Loucy (cell line): ENCODE measurements around the gene MYCBP.

Experiments used
- H2AFZ ChIP-seq: fragments of 200-600 bp; sonication (generic); 2 replicates; pipeline ENCODE4 v1.6.0; 2016; ENCODE audit warnings: antibody characterized with exemption, mild to moderate bottlenecking, low read length, moderate library complexity
- H3F3A ChIP-seq: fragments of 200-600 bp; 2 replicates; pipeline ENCODE4 v1.6.0; 2016; ENCODE audit warnings: antibody characterized with exemption, low read depth, mild to moderate bottlenecking
- H3K27me3 ChIP-seq: fragments of 200-600 bp; sonication (generic); 2 replicates; pipeline ENCODE4 v1.6.1; 2014; ENCODE audit warnings: low read length, mild to moderate bottlenecking; ENCODE audit not compliant: insufficient read depth, poor library complexity, severe bottlenecking
- H3K36me3 ChIP-seq: fragments of 200-600 bp; sonication (generic); 2 replicates; pipeline ENCODE4 v1.6.1; 2016; ENCODE audit warnings: low read length; ENCODE audit not compliant: insufficient read depth
- H3K4me1 ChIP-seq: fragments of 200-600 bp; sonication (generic); 2 replicates; pipeline ENCODE4 v1.5.1; 2014; ENCODE audit warnings: low read length, mild to moderate bottlenecking; ENCODE audit not compliant: insufficient read depth, poor library complexity, severe bottlenecking
- H3K4me2 ChIP-seq: fragments of 200-600 bp; sonication (generic); 2 replicates; pipeline ENCODE4 v1.6.0; 2014; ENCODE audit warnings: antibody characterized with exemption, low read length, low read depth, mild to moderate bottlenecking; ENCODE audit not compliant: poor library complexity, severe bottlenecking
- H3K4me3 ChIP-seq: fragments of 200-600 bp; sonication (generic); 2 replicates; pipeline ENCODE4 v1.5.1; 2014; ENCODE audit warnings: low read length, mild to moderate bottlenecking, mixed read lengths; ENCODE audit not compliant: poor library complexity, severe bottlenecking
- H3K79me2 ChIP-seq: fragments of 200-600 bp; sonication (generic); 2 replicates; pipeline ENCODE4 v1.6.1; 2014; ENCODE audit warnings: low read length; ENCODE audit not compliant: insufficient read depth
- H3K9ac ChIP-seq: fragments of 200-600 bp; sonication (generic); 2 replicates; pipeline ENCODE4 v1.6.0; 2014; ENCODE audit warnings: mild to moderate bottlenecking, low read depth, low read length, moderate library complexity; ENCODE audit not compliant: poor library complexity, severe bottlenecking
- H3K9me2 ChIP-seq: fragments of 200-600 bp; sonication (generic); replicated peaks from 2 replicates; pipeline ENCODE4 v1.6.1; 2016; ENCODE audit warnings: low read depth, low read length, mixed read lengths
- H3K9me3 ChIP-seq: fragments of 200-600 bp; sonication (generic); 2 replicates; pipeline ENCODE4 v1.6.1; 2014; ENCODE audit warnings: mild to moderate bottlenecking, antibody characterized with exemption, low read length, low read depth; ENCODE audit not compliant: insufficient read depth
- H4K20me1 ChIP-seq: fragments of 200-600 bp; sonication (generic); 2 replicates; pipeline ENCODE4 v1.6.0; 2014; ENCODE audit warnings: antibody characterized with exemption, low read length, mild to moderate bottlenecking; ENCODE audit not compliant: insufficient read depth, poor library complexity, severe bottlenecking
- EZH2phosphoT487 ChIP-seq: fragments of 200-600 bp; IDR thresholded peaks from 2 replicates; pipeline ENCODE4 v1.6.1; 2018; ENCODE audit warnings: antibody characterized with exemption, mild to moderate bottlenecking, moderate library complexity, borderline replicate concordance
- TF ChIP-seq, protein P1 (sequence below): fragments of 200-600 bp; sonication (generic); conservative IDR thresholded peaks from 2 replicates; pipeline ENCODE4 v1.5.1; 2014; ENCODE audit warnings: mild to moderate bottlenecking, antibody characterized with exemption, low read length

The MYCBP gene

DNA sequence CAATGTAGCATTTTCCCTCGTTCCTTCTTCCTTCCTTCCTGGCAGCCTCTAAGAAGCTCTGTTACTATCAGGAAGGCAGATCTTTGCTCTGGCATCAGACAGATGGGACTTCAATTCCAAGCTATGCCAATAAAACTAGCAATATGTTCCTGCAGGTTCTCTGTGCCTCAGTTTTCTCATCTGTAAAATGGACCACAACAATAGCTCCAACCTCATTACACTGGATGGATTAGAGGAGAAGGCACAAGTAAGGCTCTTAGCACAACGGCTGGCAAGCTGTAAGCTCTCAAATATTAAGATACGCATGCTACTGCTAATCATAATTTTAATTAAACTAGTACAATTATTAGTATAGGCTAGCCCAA, 40.8 kb downstream of the MYCBP start:
- H3K27me3 ChIP-seq, result no peaks in the 10 kb centered on the region
- H3K9ac ChIP-seq, result no peak overlapping the region
- no peaks in the 10 kb centered on the region for H4K20me1 ChIP-seq
- no peaks in the 10 kb centered on the region for H3K9me2 ChIP-seq
- H3K4me3 ChIP-seq, result no peak overlapping the region
- no peaks in the 10 kb centered on the region for H3K79me2 ChIP-seq
- no peaks in the 10 kb centered on the region for H3K9me3 ChIP-seq
- no peaks in the 10 kb centered on the region for H3K4me1 ChIP-seq
- H3K36me3 ChIP-seq, result peaks cover 2% of the 10 kb centered on the region; the same call in 1 of the 2 replicates
- H3F3A ChIP-seq, result no peaks in the 10 kb centered on the region
- no peak overlapping the region for H3K4me2 ChIP-seq
- no peak overlapping the region for H2AFZ ChIP-seq
- TF ChIP-seq, protein P1, sequence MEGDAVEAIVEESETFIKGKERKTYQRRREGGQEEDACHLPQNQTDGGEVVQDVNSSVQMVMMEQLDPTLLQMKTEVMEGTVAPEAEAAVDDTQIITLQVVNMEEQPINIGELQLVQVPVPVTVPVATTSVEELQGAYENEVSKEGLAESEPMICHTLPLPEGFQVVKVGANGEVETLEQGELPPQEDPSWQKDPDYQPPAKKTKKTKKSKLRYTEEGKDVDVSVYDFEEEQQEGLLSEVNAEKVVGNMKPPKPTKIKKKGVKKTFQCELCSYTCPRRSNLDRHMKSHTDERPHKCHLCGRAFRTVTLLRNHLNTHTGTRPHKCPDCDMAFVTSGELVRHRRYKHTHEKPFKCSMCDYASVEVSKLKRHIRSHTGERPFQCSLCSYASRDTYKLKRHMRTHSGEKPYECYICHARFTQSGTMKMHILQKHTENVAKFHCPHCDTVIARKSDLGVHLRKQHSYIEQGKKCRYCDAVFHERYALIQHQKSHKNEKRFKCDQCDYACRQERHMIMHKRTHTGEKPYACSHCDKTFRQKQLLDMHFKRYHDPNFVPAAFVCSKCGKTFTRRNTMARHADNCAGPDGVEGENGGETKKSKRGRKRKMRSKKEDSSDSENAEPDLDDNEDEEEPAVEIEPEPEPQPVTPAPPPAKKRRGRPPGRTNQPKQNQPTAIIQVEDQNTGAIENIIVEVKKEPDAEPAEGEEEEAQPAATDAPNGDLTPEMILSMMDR, result no peak
- no peak for TF ChIP-seq EZH2phosphoT487

DNA sequence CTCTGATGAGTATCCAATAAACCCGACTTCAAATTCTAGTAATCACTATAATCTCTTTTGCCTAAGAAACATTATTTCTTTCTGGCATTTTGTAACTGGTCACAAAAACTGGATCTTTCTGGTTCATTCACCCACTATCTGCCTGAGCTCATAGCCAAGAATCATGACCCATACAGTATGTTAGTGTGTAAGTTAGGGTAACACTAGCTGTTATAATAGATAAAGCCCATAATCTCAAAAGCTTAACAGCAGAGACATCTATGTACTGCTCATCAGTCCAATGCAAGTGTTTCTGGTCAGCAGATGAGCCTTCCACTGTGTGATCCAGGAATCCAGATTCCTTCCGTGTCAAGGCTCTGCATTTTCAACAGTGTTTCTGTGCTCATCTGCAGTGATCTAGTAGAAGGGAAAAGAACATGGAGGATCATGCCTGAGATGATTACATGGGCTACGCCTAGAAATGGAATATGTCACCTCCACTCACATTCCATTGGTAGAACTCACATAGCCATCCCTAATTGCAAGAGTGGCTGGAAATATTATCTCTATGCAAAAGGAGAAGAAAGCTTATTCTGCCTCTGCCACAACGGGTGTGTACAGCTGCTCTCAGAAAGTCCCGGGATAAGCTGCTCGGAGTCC, 41.3 kb downstream of the MYCBP start:
- H3K79me2 ChIP-seq, result no peaks in the 10 kb centered on the region
- H3K4me2 ChIP-seq, result no peak overlapping the region
- H3K9ac ChIP-seq, result no peak overlapping the region
- no peaks in the 10 kb centered on the region for H3K4me1 ChIP-seq
- H3K9me2 ChIP-seq, result no peaks in the 10 kb centered on the region
- no peak overlapping the region for H3K4me3 ChIP-seq
- TF ChIP-seq, protein P1, result no peak
- no peak for TF ChIP-seq EZH2phosphoT487
- H4K20me1 ChIP-seq, result no peaks in the 10 kb centered on the region
- H2AFZ ChIP-seq, result no peak overlapping the region
- no peaks in the 10 kb centered on the region for H3F3A ChIP-seq
- no peaks in the 10 kb centered on the region for H3K9me3 ChIP-seq
- H3K27me3 ChIP-seq, result no peaks in the 10 kb centered on the region
- H3K36me3 ChIP-seq, result no peaks in the 10 kb centered on the region

DNA sequence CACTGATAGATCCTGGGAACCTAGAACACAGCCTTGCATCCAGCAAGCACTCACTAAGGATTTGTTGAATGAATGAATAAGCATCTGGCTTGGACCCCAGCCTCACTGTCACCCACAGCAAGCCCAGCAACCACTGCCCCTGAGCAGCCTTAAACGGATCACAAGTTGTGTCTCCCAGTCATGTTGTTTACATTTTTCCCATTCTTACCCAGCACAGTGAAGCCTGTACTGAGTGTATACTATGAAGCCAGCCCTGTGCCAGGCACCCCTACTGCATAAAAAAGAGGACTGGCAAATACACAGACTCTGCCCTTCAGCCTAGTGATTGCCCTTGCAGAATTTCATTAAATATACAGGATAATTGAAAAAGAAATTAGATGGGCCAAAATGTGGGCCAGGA, 43.8 kb downstream of the MYCBP start:
- Histone ChIP-seq H4K20me1 (no peaks in the 10 kb centered on the region), H3K4me3 (no peak overlapping the region), H2AFZ (no peak overlapping the region), H3K9ac (no peak overlapping the region), H3K79me2 (no peaks in the 10 kb centered on the region), H3K36me3 (no peaks in the 10 kb centered on the region), H3K4me1 (no peaks in the 10 kb centered on the region), H3K4me2 (no peak overlapping the region), H3K27me3 (no peaks in the 10 kb centered on the region), H3K9me2 (no peaks in the 10 kb centered on the region), H3F3A (no peaks in the 10 kb centered on the region), H3K9me3 (no peaks in the 10 kb centered on the region)
- no peak for TF ChIP-seq EZH2phosphoT487
- TF ChIP-seq, protein P1, result no peak
